OCI-LY7 (cell line): ENCODE results near the gene ATAD1.
"Not testable (repeated sequence)": the region's sequence is repeated elsewhere in the genome, so short reads cannot be mapped to it uniquely, and the experiment has no call there.

Experiments
- CTCF ChIP-seq: fragments of 200-600 bp; sonication (generic); conservative IDR thresholded peaks from 2 replicates; pipeline ENCODE4 v1.5.1; 2014; ENCODE audit warnings: mild to moderate bottlenecking, antibody characterized with exemption, low read length, moderate library complexity, mixed read lengths
- EZH2phosphoT487 ChIP-seq: fragments of 200-600 bp; sonication (generic); IDR thresholded peaks from 2 replicates; pipeline ENCODE4 v1.6.1; 2018; ENCODE audit warnings: low read depth, borderline replicate concordance, mild to moderate bottlenecking, mixed run types, antibody characterized with exemption, low read length, moderate library complexity, mixed read lengths

- TF ChIP-seq CTCF, EZH2phosphoT487: not testable (repeated sequence)
Observed at GRCh38 chr10:87855665-87856064, 37.6 kb upstream of the ATAD1 start.
